Measurements from ENCODE around the gene EME1. TPM values are rescaled to one million over a fixed set of nuclear protein-coding genes. Genes with fewer than 3 reads are reported as not detected.
A peak's percentile ranks its signal among the peaks of the same experiment; 100 is the strongest.
"Not testable (repeated sequence)": the region's sequence is repeated elsewhere in the genome, so short reads cannot be mapped to it uniquely, and the experiment has no call there.

EME1 gene
- polyA plus RNA-seq, 2 of the 4 experiments (the other 2 are of a cell fraction): 24.3 to 29.9 TPM

DNA sequence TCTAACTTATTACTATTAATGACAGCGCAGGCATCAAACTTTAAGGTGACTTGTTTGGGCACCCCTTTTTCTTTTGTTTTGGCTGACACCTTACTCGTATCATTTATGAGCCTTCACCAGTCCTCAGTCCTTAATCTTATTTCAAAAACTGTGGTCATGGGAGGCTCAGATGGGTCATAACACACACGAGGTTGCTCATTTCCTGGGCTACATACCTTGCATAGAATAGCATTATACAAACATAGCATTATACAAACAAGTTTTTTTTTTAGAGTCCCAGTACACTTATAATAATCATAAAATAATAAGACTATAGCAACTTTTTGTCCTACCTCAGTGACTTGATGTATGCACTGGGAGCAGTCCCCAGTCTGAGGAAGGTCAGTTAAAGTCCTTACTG, 41.8 kb downstream of the EME1 start:
- H3K4me1 ChIP-seq: no peaks in the 10 kb centered on the region
- no peak overlapping the region for H3K4me3 ChIP-seq
- DNase-seq (ENCODE audit: low read depth in 1 of 2, low spot score in 1 of 2): no peak
- no peak for ATAC-seq
- no peak for FAIRE-seq
- WGBS (ENCODE audit: missing lambda C conversion rate): 54% methylated on average over 3 of the region's 3 CpGs
- no peak overlapping the region for H3K27ac ChIP-seq
- CTCF ChIA-PET: interaction anchor here (0.6 to 6.5 kb wide), 2 partner anchors 17 to 23 kb away, joined by 4 to 42 read pairs; partner anchors contain the start of gene LRRC59
- H3K9me3 ChIP-seq: no peaks in the 10 kb centered on the region
- POLR2A ChIA-PET: interaction anchor here (0.6 kb wide), 1 partner anchor 11 kb away, joined by 4 read pairs; no protein-coding TSS in a partner anchor
- TF ChIP-seq MAX (IDR thresholded peaks at IDR 0.05): no peak
- no peak for TF ChIP-seq RARB (CRISPR knock-in tag; IDR thresholded peaks at IDR 0.05)
- TF ChIP-seq MYC (IDR thresholded peaks at IDR 0.05; ENCODE audit: borderline replicate concordance, low read length): no peak
- no peak for TF ChIP-seq CEBPB (IDR thresholded peaks at IDR 0.05)
- TF ChIP-seq HDAC2 (IDR thresholded peaks at IDR 0.05): no peak
- TF ChIP-seq FOSL2 (IDR thresholded peaks at IDR 0.05): no peak
- no peak for TF ChIP-seq FOSL2 (CRISPR knock-in tag; IDR thresholded peaks at IDR 0.05)
- TF ChIP-seq POLR2A (IDR thresholded peaks at IDR 0.05; ENCODE audit: low read length): no peak
- TF ChIP-seq ZNF302 (CRISPR knock-in tag; IDR thresholded peaks at IDR 0.05): no peak
- TF ChIP-seq KDM1A (IDR thresholded peaks at IDR 0.05; ENCODE audit: low read depth): no peak
- no peak for TF ChIP-seq NR3C1 (IDR thresholded peaks at IDR 0.05)
- TF ChIP-seq, protein P1, sequence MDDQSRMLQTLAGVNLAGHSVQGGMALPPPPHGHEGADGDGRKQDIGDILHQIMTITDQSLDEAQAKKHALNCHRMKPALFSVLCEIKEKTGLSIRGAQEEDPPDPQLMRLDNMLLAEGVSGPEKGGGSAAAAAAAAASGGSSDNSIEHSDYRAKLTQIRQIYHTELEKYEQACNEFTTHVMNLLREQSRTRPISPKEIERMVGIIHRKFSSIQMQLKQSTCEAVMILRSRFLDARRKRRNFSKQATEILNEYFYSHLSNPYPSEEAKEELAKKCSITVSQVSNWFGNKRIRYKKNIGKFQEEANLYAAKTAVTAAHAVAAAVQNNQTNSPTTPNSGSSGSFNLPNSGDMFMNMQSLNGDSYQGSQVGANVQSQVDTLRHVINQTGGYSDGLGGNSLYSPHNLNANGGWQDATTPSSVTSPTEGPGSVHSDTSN (IDR thresholded peaks at IDR 0.05): no peak
- no peak for TF ChIP-seq RFX5 (IDR thresholded peaks at IDR 0.05)
- no peak for TF ChIP-seq ELK1 (IDR thresholded peaks at IDR 0.05; ENCODE audit: low read depth, low read length)
- no peak overlapping the region for H3K4me2 ChIP-seq

- ATAC-seq; DNase-seq (ENCODE audit: low read depth in 1 of 2, low spot score in 1 of 2); H3K4me2 ChIP-seq; H3K27ac ChIP-seq; H3K4me3 ChIP-seq; H3K9me3 ChIP-seq; FAIRE-seq; POLR2A ChIA-PET; H3K4me1 ChIP-seq: not testable (repeated sequence)
- CTCF ChIA-PET: interaction anchor here (1.0 kb wide), 1 partner anchor 54 kb away, joined by 3 read pairs; no protein-coding TSS in a partner anchor
- 91% methylated on average over 10 of the region's 10 CpGs for WGBS (ENCODE audit: missing lambda C conversion rate)
Measured at GRCh38 chr17:50419577-50419976, 46.5 kb downstream of the EME1 start.

DNA sequence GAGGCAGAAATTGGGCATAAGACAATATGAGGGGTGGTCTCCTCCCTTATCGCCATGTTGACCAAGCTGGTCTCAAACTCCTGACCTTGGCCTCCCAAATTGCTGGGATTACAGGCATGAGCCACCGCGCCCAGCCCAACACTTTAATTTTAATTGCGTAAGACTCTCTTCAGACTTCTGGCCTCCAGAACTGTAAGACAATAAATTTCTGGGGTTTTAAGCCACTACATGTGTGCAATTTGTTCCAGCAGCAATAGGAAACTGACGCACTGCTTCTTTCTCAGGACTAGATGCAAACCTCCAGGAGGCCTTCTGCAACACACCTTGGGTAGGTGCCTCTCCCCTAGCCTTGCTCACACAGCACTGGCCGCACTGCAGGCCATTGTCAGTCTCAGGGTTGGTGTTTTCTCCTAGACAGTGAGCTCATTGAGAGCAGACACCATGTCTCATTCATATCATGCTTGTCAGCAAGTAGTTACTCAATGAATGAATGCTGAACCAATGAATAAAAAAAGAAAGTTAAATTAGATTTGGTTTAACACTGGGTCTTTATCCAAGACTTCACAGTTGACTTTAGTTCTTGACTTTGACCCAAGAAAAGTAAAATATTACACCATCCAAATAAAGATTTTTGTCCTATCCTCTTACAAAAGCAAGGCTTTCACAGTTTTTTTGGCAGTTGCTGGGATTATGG, 47.5 kb downstream of the EME1 start:
- POLR2A ChIA-PET: no interaction called here
- DNase-seq (ENCODE audit: low read depth in 1 of 2, low spot score in 1 of 2) (no peak), ATAC-seq (no peak), FAIRE-seq (no peak)
- CTCF ChIA-PET: interaction anchor here (1.0 to 2.4 kb wide), 3 partner anchors 23 to 422 kb away, joined by 3 to 17 read pairs (median 4); partner anchors contain the start of gene LRRC59
- Histone ChIP-seq H3K4me2 (no peak overlapping the region), H3K4me3 (no peak overlapping the region), H3K9me3 (no peaks in the 10 kb centered on the region), H3K27ac (no peak overlapping the region), H3K4me1 (peaks cover 14% of the 10 kb centered on the region; the same call in 2 of the 3 replicates)
- no peak for TF ChIP-seq SMC3 (IDR thresholded peaks at IDR 0.05)
- TF ChIP-seq CEBPB (IDR thresholded peaks at IDR 0.05): peak in 1 of 2 experiments; percentile 32; a peak in 1 of 4 replicates
- WGBS (ENCODE audit: missing lambda C conversion rate): 93% methylated on average over 6 of the region's 6 CpGs

DNA sequence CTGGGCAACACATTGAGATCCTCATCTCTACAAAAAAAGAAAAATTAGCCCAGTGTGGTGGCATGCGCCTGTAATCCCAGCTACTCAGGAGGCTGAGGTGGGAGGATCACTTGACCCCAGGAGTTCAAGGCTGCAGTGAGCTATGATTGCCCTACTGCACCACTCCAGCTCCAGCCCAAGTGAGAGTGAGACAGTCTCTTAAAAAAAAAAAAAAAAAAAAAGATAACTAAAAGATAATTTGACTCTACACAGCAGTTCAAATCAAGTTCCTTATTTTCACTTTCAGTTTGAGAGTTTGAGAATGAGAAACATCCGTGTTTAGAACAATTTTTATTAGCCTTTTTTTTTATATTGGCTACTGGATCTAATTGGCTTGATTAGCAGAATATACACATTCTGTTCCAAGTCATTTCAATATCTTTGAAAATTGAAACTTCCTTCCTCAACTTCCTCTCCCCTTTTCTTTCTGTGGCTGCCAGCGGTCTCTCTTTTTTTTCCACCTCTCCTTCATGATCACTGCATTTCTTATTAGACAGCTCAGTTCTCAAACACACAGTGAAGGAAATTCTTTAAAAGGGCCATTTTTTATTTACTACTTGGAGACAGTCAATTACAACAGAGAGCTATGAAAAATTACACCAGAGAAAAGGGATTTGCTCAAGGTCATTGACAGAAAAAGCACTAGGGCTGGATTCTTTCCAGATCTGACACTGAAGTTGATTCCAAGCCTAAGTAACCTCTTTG, 48.5 kb downstream of the EME1 start:
- Histone ChIP-seq H3K27ac (no peak overlapping the region), H3K4me1 (peaks cover 15% of the 10 kb centered on the region; the same call in 2 of the 3 replicates), H3K4me2 (no peak overlapping the region), H3K4me3 (no peak overlapping the region), H3K9me3 (no peaks in the 10 kb centered on the region)
- FAIRE-seq: no peak
- ChIA-PET CTCF (interaction anchor here (1.2 to 2.4 kb wide), 2 partner anchors 24 to 421 kb away, joined by 4 to 17 read pairs; partner anchors contain the start of gene LRRC59), POLR2A (interaction anchor here (0.5 kb wide), 1 partner anchor 90 kb away, joined by 3 read pairs; no protein-coding TSS in a partner anchor)
- DNase-seq (ENCODE audit: low read depth in 1 of 2, low spot score in 1 of 2): no peak
- WGBS (ENCODE audit: missing lambda C conversion rate): 83% methylated on average over 3 of the region's 3 CpGs
- TF ChIP-seq HOXA7 (CRISPR knock-in tag; IDR thresholded peaks at IDR 0.05): no peak
- no peak for ATAC-seq

All from A549 (cell line).